Endothelial cell of hepatic sinusoid (primary cell): ENCODE measurements around the gene TBC1D5.

Source experiments
- in situ Hi-C: cut with HindIII; loops from 2 replicates; pipeline ENCODE4 v1.10.0; 2017; ENCODE audit warnings: low sequenced_read_pairs

TBC1D5 gene

DNA sequence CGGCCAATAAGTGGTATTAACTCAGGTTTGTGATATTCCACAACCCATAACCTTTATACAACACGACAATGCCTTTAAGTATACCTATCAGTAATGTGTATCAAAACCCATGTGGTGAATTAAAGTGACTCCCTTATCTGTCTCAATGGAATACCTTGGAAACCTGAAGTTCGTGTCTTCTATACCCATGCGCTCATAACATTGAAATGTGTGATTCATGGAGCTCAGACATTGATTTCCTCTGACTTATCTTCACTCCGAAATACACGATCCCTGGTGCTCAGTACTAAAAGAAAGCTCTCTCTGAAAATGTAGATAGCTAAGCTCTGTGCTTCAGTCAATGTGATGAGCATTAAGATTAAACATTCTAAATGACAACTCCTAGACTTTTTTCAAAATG, 140.3 kb downstream of the TBC1D5 start:
- in situ Hi-C loops = no loop called here

DNA sequence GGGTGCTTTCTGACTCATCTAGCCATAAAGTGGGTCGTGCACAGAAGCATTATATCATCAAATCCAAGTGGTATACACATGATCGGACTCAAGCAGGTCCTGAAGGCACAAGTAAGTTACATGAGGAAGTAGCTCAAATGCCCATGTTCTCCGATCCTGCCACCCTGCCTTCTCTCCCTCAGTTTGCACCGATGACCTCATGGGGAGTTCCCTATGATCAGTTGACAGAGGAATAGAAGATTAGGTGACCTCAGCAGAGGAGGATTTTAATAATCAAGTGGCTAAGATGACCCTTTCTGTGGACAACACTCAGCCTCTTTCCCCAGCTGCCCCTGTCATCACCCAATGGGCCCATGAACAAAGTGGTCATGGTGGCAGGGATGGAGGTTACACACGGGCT, 149.5 kb downstream of the TBC1D5 start:
- in situ Hi-C loops = no loop called here

DNA sequence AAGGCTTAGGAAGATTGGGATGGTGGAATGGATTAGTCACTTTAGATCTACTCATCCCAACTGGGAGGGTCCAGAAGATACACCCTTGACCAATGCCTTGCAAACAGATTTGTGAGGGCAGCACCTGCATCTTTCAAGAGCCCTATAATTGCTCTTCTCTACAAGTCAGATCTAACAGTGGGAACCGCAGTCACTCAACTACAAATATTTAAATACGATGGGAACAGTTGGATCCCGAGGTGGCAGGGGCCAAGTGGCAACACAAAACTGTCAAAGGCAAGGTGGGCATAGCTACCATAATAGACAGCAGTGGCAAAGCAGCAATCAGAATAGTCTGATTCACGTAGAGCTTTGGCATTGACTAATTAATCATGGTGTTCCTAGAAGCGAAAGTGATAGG, 152.0 kb downstream of the TBC1D5 start:
- in situ Hi-C loops = no loop called here

DNA sequence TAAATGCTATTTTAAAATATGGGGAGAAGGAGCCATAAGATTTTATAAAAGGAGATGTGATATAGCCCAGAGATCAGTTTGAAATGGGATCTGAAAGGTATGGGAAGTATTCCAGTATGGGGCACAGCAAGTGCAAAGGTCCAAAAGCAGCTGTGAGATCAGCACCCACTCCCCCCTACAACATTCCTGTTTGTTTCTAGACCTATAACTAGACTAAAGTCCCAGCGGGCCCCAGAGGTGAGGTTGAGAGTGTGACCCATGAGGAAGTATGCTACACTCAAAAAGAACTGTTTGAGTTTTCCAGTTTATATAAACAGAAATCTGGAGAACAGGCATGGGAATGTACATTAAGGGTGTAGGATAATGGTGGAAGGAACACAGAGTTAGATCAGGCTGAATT, 152.5 kb downstream of the TBC1D5 start:
- in situ Hi-C loops = no loop called here

DNA sequence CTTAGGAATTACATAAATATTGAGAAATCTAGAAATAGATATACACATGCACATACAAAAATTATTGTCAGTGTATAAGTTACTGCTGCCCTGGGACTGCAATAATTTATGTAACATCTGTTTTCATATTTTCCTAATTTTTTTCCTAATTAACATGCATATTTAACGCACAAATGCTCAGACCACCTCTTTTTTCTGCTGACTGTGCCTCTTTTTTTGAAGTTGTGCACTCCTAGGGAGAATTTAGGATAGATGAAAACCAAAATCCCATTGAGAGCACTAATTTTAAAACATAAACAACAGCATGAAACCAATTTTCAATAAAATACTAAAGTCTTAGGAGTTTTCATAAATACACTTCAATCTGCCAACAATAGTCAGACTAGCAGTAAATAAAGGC, 154.0 kb downstream of the TBC1D5 start:
- in situ Hi-C loops = no loop called here

DNA sequence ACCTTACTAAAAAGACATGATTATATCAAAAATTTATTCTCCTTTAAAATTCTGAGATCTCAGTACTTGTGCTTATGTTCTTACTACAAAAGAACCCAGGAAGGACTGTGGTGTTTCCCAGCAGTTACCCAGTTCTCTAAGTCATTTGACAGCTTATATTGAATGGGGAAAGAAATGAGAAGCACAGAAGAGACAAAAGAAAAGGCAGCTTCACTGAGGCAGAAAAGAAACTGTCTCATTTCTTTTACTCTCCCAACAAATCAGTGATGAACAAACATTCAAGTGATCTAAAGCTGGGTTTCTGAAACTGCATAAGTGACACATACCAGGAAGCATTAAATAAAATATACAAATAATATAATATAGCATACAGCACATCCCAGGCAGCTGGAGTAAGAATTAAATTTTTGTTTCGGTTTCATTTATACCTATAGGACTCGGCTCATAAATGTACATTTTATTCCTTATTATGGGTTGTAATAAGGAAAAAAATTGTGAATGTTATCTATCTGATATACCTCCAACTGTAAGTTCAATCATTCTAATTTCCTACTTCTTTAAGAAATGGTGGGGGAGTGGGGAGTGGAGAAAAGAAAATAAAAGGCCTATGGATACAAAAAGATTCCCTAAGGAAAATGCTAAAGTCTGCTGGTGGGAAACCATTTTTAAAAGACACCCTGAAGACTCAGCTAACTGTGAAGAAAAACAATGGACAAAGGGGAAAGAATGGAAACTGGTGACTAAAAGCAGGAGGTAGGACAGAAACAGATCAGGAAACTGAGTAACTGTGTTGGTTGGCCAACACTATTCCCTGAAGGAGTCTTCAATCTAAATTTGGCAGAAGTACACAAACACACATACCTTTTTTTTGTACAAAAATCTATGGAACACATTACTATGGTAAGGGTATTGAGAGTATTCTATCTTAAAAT, 156.8 kb downstream of the TBC1D5 start:
- in situ Hi-C loops = no loop called here

DNA sequence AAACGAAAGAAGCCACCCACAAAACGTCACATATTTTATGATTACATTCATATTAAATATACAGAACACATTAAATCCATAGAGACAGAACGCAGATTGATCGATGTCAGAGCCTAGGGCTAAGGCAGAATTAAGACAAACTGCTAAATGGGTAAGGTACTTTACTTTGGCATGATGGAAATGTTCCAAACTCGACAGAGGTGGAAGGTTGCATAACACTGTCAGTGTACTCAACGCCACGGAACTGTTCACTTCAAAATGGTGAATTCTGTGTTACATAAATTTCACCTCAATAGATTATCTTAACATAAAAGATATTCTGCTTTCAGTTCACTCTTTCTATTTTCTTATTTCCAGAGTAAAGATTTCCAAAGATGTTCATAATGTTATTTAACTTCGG, 158.4 kb downstream of the TBC1D5 start:
- in situ Hi-C loops = no loop called here

DNA sequence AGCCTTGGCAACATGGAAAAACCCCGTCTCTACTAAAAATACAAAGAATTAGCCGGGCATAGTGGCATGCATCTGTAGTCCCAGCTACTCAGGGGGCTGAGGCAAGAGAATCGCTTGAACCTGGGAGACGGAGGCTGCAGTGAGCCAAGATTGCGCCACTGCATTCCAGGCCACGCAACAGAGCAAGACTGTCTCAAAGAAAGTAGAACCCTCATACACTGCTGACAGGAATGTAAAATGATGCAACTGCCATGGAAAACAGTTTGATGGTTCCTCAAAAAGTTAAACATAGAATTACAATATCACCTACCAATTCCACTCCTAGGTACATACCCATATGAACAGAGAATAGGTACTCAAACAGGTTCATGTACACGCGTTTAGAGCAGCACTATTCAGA, 158.9 kb downstream of the TBC1D5 start:
- in situ Hi-C loops = no loop called here

DNA sequence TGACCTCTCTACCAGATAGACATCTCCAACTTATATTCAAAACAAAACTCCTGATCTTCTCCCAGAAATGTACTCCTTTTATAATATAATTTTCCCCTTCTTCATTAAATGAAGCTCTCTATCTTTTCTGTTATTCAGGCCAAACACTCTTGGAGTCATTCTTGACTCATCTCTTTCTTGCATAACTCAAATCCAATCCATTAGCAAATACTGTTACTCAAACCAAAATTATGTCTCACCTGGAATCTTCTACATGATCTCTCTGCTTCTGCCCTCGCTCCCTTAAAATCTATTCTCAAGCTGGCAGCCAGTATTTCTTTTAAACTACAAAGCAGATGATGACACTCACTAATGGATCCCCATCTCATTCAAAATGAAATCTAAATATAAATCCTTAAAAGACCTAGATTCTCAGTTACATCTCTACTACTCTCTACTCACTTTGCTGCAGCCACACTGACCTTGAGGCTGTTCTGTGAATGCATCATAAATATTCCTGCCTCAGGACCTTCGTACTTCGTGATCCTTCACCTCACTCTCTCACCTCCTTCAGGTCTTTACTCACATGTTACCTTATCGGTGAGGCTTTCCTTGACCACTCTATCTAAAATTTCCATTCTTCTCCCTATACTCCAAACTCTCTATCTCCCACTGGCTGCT, 160.9 kb downstream of the TBC1D5 start:
- in situ Hi-C loops = no loop called here

DNA sequence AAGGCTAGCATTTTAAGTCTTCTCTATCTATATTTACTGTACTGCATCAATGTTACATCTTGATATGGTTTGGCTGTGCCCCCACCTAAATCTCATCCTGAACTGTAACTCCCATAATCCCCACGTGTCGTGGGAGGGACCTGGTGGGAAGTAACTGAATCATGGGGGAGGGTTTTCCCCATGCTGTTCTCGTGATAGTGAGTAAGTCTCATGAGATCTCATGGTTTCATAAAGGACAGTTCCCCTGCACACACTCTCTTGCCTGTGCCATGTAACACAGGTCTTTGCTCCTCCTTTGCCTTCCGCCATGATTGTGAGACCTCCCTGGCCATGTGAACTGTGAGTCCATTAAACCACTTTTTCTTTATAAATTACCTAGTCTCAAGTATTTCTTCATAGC, 161.5 kb downstream of the TBC1D5 start:
- in situ Hi-C loops = no loop called here

DNA sequence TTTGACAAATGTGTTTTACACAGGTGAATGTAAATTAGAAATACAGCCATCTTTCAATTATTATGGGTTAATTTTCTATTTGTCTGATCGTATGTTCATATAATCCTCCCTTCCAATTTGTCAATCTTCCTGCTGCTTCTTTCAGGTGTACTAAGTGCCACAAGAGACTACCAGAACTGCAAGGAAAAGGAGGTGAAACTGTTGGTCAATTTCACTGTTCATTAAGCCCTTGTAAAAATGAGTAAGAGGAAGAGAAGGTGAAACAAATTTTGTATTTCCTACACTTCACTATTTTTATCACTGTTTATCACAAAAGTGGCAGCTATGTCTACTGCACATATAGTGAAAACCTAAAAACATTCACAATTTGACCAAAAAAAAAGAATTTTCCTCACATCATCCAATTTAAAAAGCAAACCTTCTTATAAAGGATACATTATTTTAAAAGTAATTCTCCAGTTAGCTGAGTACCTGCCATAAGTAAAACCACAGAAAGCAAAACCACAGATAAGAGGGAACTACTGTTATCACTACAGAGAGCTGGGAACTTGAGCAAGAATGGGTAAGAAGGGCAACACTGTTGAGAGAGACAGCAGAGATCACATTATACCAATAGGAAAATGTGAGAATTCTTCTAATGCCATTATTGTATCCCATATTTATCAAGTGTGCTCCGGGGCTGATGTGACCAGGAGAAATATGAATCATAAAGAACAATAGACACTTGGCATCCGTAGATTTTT, 163.0 kb downstream of the TBC1D5 start:
- in situ Hi-C loops = no loop called here

DNA sequence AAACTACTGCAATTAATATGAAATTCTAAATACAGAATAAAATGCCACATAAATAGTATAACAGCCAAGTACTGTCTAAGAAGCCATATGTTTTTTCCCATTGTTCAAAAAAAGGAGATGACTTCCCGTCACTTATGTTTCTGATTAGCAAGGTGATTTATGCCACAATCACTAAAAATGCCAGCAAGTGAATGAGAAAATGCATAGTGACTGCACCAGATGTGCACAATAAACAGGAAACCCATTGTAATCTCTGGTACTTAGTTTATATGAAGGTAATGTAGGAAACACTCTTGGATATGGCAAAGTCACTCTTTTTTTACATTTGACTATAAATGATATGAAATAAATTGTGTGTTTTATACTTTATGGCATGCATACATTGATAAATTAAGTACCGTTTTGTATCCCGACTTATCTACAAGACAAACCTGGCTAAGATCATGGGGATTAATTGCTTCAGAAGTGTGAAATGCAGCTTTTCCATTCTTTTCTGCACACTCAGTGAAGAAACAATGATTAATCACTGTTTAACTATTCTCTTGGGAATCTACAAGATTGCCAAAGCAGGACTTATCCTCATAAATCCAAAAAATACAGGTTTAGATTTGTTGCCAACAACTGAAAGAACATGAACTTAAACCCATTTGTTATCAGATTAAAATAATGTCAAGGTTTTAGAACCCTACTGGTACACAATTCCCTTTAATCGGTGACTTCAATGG, 164.5 kb downstream of the TBC1D5 start:
- in situ Hi-C loops = no loop called here

DNA sequence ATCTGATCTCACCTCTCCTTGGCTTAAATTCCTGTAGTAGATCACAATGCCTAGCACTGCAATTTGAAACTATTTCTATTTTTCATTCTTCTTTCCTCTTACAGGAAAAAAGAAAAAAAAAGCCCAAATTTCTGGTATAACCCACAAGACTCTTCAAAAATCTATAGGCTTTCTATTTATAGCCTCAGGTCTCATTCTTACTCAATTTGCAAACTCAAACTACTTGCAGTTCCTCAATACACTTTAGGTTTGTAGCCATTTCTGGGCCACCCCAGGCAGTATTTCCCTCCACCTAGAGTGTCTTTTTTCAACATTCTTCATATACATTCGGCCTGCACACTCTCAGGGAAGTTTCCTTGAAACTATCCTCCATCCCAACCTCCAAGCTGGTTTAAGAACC, 169.0 kb downstream of the TBC1D5 start:
- in situ Hi-C loops = no loop called here

DNA sequence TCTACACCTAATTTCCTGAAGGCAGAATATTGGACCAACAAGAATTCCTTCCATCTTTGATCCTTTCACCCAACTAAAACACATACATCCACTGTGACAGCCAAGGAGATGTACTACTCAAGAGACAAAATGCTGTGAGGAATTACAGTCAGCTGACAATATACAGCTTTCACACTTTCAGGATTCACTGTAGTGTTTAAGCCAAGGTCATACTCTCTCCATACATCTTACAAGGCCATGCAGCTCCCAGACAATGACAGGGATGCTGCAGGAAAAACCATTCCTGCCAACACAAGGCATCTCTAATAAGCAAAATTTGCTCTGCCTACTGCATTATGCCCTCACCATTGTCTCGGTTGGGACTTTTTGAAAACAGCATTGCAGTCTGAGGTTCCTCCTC, 170.7 kb downstream of the TBC1D5 start:
- in situ Hi-C loops = no loop called here

DNA sequence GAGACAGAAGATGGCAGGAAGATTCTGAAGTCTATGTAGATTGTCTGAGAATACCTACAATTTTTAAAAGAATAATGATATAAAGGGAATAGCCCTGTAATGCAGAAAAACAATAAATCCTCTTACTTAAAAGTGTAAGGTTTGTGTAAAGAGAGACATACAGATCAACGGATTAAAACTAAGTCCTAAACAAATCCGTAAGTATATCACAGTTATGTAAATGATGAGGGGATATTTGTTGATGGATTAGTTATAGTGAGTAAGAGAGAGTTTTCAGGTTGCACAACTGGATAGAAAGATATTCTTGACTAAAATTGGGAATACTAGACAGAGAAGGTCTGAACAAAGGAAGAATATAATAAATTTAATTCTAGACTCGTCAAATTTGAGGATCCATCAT, 179.6 kb downstream of the TBC1D5 start:
- in situ Hi-C loops = no loop called here

DNA sequence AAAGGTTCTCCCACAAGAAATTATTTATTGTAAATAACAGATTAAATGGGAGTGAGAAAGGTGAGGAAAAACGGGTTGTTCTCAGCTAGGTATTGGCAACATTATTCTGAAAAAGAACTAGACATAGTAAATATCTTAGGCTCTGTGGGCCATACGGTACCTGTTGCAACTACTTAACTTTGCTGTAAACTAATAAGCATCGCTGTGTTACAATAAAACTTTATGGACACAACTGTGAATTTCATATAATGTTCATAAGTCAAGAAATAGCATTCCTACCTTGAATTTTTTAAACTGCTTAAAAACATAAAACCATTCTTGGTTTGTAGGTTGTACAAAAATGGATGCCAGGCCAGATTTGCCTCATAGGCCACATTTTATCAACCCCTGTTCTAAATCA, 183.9 kb downstream of the TBC1D5 start:
- in situ Hi-C loops = no loop called here

DNA sequence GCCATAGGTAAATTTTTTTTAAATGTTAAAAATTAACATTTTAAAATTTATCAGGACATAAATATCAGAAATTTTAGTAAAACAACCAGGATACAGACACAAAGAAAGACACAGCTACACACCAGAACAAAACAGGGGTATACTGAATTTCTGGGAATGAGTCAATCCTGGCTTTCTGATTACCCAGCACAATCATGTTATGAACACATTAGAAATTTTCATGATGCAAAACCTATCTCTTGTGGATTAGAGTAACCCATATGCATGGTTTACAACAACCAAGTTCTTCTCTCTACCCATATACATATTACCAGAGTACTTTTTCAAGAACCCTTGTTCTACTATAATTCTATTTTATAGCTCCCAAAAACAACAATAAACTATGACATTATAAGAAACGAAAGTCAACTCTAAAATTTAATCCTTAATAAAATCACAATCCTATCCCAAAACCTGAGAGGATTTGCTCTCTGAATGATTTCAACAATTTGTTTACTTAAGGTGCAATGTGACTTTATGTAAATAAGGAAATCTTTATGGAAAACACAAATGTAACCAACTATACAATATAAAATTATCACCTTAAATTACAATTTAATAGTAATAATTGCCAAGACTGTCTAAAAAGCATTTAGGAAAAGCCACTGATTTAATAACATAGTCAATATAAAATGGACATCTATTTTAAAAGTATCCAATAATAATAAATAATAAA, 184.5 kb downstream of the TBC1D5 start:
- in situ Hi-C loops = no loop called here

DNA sequence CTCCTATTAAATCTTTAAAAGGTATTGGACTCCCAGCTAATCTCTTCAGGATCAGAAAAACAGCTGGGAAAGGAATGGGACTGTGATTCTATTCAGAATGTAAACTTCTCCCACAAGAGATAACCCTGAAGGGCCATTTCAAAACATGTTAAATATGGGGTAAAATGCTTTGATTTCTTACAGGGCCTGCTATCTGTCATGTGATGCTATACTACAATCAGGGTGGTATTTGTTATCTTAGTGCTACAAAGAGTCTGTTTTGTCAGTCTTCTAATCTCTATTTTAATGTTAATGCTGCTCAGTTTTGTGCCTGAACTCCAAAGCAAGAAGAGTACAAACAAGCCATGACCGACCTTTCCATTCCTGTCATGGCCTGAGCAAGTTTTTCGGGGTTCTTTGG, 186.9 kb downstream of the TBC1D5 start:
- in situ Hi-C loops = no loop called here

DNA sequence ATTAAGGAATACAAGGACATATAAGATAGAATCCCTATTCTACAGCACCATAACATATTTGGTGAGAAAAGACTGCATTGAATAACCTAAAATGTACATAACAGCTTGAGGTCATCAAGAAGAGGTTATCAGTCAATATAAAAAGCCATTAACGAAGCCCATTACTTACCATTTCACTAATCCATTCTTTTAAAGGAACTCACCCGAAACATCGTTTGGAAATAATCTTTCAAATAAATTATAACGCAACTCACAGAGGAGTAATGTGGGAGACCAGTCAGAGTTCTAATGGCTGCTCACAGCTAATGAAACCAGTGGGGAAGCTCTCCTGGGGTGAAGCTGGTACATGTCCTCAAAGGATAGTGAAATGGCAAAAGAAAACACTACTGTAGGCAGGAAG, 188.4 kb downstream of the TBC1D5 start:
- in situ Hi-C loops = no loop called here

DNA sequence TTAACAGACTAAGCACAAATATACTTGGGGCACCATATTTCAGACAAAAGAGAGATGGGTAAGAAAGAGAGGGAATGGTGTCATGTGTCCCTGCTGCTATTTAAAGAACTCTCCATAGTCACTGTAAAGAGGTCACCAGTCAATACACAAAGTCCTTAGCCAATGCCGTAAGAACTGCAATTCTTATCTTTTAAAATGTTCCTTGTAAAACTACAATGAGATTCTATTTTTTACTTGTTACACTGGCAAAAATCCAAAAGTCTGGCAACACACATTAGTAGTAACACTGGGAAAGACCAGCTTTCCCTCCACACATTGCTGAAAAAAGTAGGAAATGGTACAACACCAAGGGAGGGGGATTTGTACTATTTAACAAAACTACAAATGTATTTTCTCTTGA, 189.4 kb downstream of the TBC1D5 start:
- in situ Hi-C loops = no loop called here
